ENCODE results near the gene XYLT2. TPM values are rescaled to one million over a fixed set of nuclear protein-coding genes. Genes with fewer than 3 reads are reported as not detected.
A peak's percentile ranks its signal among the peaks of the same experiment; 100 is the strongest.

The XYLT2 gene
- total RNA-seq, 1 experiment from 2014 or later = 26.4 TPM

- DNase-seq = no peak
- no peak for TF ChIP-seq CTCF (conservative IDR thresholded peaks at IDR 0.05)
- Histone ChIP-seq H2BK5ac (ENCODE audit: insufficient read length, low read length) (no peak overlapping the region), H2AK5ac (ENCODE audit: insufficient read length, low read length) (no peak overlapping the region), H3K23me2 (ENCODE audit: insufficient read length, low read depth, low read length, poor library complexity, severe bottlenecking) (no peaks in the 10 kb centered on the region), H3K4me2 (ENCODE audit: insufficient read depth, insufficient read length, low read length) (no peak overlapping the region), H2AFZ (ENCODE audit: low read length) (no peak overlapping the region), H3K9me3 (ENCODE audit: control insufficient read depth, low read depth, low read length) (no peaks in the 10 kb centered on the region), H4K8ac (replicated peaks; ENCODE audit: insufficient read length, low read depth, low read length) (no peak overlapping the region), H3K18ac (ENCODE audit: insufficient read length, low read depth, low read length) (no peak overlapping the region), H3K27me3 (ENCODE audit: insufficient read depth, low read length) (no peaks in the 10 kb centered on the region), H2BK15ac (ENCODE audit: low read depth, low read length) (no peak overlapping the region), H2BK12ac (ENCODE audit: insufficient read length, low read depth, low read length) (no peak overlapping the region), H4K5ac (ENCODE audit: insufficient read length, low read depth, low read length) (no peak overlapping the region), H3K4me1 (ENCODE audit: insufficient read depth, low read length) (no peaks in the 10 kb centered on the region), H4K20me1 (ENCODE audit: control insufficient read depth, insufficient read depth, insufficient read length) (no peaks in the 10 kb centered on the region), H4K91ac (ENCODE audit: insufficient read length, low read depth, low read length) (no peak overlapping the region), H3K56ac (ENCODE audit: insufficient read length, low read depth, low read length) (no peak overlapping the region), H2BK20ac (ENCODE audit: low read depth, low read length, poor library complexity, severe bottlenecking) (no peak overlapping the region), H2BK120ac (ENCODE audit: low read depth, low read length, poor library complexity, severe bottlenecking) (no peak overlapping the region), H3T11ph (ENCODE audit: low read length) (no peak overlapping the region), H3K27ac (ENCODE audit: insufficient read length, low read depth, low read length) (no peak overlapping the region), H3K79me1 (ENCODE audit: insufficient read depth, low read depth, low read length, poor library complexity, severe bottlenecking) (no peaks in the 10 kb centered on the region), H3K9ac (ENCODE audit: extremely low read depth, insufficient read length, low read length) (no peak overlapping the region), H3K79me2 (ENCODE audit: insufficient read depth, low read length) (no peaks in the 10 kb centered on the region), H3K23ac (ENCODE audit: insufficient read length, low read depth, low read length) (no peak overlapping the region), H3K4ac (ENCODE audit: low read depth, low read length) (no peak overlapping the region), H3K14ac (ENCODE audit: insufficient read depth, low read length) (no peak overlapping the region)
- H3K27me3 Mint-ChIP-seq (ENCODE audit: low read depth) = peaks cover 5% of the 10 kb centered on the region
- H3K4me1 Mint-ChIP-seq = peaks cover 7 to 11% of the 10 kb centered on the region in 2 experiments
- H3K4me3 Mint-ChIP-seq = no peak overlapping the region
- peak overlapping the region in 1 of 3 experiments; percentile 92; a peak in 2 of 7 replicates for H3K27ac Mint-ChIP-seq
- whole genome bisulfite sequencing (ENCODE audit: extremely low coverage, insufficient read length, low lambda C conversion rate) = no CpG with 5 or more reads among the region's 9 CpGs
- H3K36me3 Mint-ChIP-seq (ENCODE audit: insufficient read depth in 1 of 3, low read depth in 3 of 3) = no peaks in the 10 kb centered on the region
- H3K9me3 Mint-ChIP-seq = no peaks in the 10 kb centered on the region
Observed at GRCh38 chr17:50326831-50327364, 19.0 kb upstream of the XYLT2 start.
